NCI-H460 (cell line): ENCODE measurements around the gene SCAF4. TPM values are rescaled to one million over a fixed set of nuclear protein-coding genes. Genes with fewer than 3 reads are reported as not detected.
"Not testable (repeated sequence)": the region's sequence is repeated elsewhere in the genome, so short reads cannot be mapped to it uniquely, and the experiment has no call there.

Experiments
- DNase-seq: peaks from one replicate; pipeline ENCODE4 v3.0.0-alpha.2; 2016; ENCODE audit warnings: low read depth; ENCODE audit errors: extremely low read depth
- total RNA-seq: library from RNA; depleted of rRNA; stranded (reverse); fragments of >200 nt; shearing (Covaris generic); gene quantifications from 2 replicates; pipeline ENCODE4 v1.2.3, GENCODE V29; 2014

The SCAF4 gene
- total RNA-seq, 1 experiment from 2014 or later = 7.2 TPM

- no peak for DNase-seq
Measured at GRCh38 chr21:31675318-31675717, 56.6 kb downstream of the SCAF4 start.

- no peak for DNase-seq
Measured at GRCh38 chr21:31673321-31673912, 58.5 kb downstream of the SCAF4 start.

- DNase-seq = no peak
Measured at GRCh38 chr21:31671931-31672330, 60.0 kb downstream of the SCAF4 start.

- DNase-seq = no peak
Measured at GRCh38 chr21:31671146-31671716, 60.7 kb downstream of the SCAF4 start.

GRCh38 chr21:31670070-31670469 lies 61.8 kb downstream of the SCAF4 start:
- no peak for DNase-seq

GRCh38 chr21:31668651-31669491 lies 63.0 kb downstream of the SCAF4 start:
- DNase-seq = no peak

GRCh38 chr21:31667639-31668038 lies 64.3 kb downstream of the SCAF4 start:
- no peak for DNase-seq

GRCh38 chr21:31667132-31667531 lies 64.8 kb downstream of the SCAF4 start:
- DNase-seq = no peak

GRCh38 chr21:31666445-31667010 lies 65.4 kb downstream of the SCAF4 start:
- DNase-seq = no peak

- not testable (repeated sequence) for DNase-seq
Measured at GRCh38 chr21:31665869-31666268, 66.0 kb downstream of the SCAF4 start.

GRCh38 chr21:31665397-31665796 lies 66.5 kb downstream of the SCAF4 start:
- DNase-seq = no peak

- no peak for DNase-seq
Measured at GRCh38 chr21:31663584-31664249, 68.2 kb downstream of the SCAF4 start.

GRCh38 chr21:31660591-31660990 lies 71.3 kb downstream of the SCAF4 start:
- no peak for DNase-seq

GRCh38 chr21:31660259-31660565 lies 71.7 kb downstream of the SCAF4 start:
- DNase-seq = no peak

GRCh38 chr21:31659536-31660258 lies 72.2 kb downstream of the SCAF4 start, which contains the start of gene SOD1:
Gene SOD1 (plus strand): TSS chr21:31659693. CDS start chr21:31659770, 77 bp downstream.
- peak; percentile 88 for DNase-seq

- no peak for DNase-seq
Measured at GRCh38 chr21:31659286-31659535, 72.7 kb downstream of the SCAF4 start.

- DNase-seq = no peak
Measured at GRCh38 chr21:31658053-31658452, 73.9 kb downstream of the SCAF4 start.

GRCh38 chr21:31656199-31657095 lies 75.5 kb downstream of the SCAF4 start:
- no peak for DNase-seq

GRCh38 chr21:31654821-31655580 lies 76.9 kb downstream of the SCAF4 start:
- not testable (repeated sequence) for DNase-seq
